Spleen (tissue), 7 donors: Measurements from ENCODE around the gene CCDC141.

ENCODE experiments used
- POLR2A ChIP-seq, 3 donors: fragments of 450-650 bp; IDR thresholded peaks; one replicate each; pipeline ENCODE4 v1.5.1; 2017; ENCODE audit warnings: antibody characterized with exemption in 3 of 3, mild to moderate bottlenecking in 1 of 3
- POLR2AphosphoS5 ChIP-seq, 3 donors: sonication (generic); formaldehyde crosslinking; IDR thresholded peaks; one replicate each; pipeline ENCODE4 v1.5.1; 2017; ENCODE audit warnings: antibody characterized with exemption in 3 of 3
- TF ChIP-seq, protein P1 (sequence below), 11 experiments: fragments of 200-600 bp in 7 of 11; fragments of 450-650 bp in 4 of 11; sonication (generic) in 4 of 11; IDR thresholded peaks in 8 of 11; conservative IDR thresholded peaks in 3 of 11; 1 replicate in 7 of 11; 2 replicates in 4 of 11; pipeline versions ENCODE4 v1.4.0 to v1.8.0; 2016 to 2021; ENCODE audit warnings: antibody characterized with exemption in 11 of 11, inconsistent platforms in 4 of 11, mild to moderate bottlenecking in 1 of 11
- donor health status: DM: no; HTN: no; CAD: no; lungs with moderate emphysema.
- donor health status: DM: no; HTN: no; CAD: no.
- donor health status: DM: no; HTN: no; CAD: no.

DNA sequence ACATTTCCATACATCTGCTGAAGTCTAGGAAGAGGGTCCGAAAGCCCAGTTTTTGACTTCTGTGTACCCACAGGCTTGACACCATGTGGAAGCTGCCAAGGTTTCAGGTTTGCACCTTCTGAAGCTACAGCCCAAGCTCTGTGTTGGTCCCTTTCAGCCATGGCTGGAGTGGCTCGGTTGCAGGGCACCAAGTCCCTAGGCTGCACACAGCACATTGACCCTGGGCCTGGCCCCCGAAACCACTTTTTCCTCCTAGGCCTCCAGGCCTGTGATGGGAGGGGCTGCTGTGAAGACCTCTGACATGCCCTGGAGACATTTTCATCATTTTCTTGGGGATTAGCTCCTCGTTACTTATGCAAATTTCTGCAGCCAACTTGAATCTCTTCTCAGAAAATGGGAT, 55.7 kb downstream of the CCDC141 start:
- TF ChIP-seq, protein P1, sequence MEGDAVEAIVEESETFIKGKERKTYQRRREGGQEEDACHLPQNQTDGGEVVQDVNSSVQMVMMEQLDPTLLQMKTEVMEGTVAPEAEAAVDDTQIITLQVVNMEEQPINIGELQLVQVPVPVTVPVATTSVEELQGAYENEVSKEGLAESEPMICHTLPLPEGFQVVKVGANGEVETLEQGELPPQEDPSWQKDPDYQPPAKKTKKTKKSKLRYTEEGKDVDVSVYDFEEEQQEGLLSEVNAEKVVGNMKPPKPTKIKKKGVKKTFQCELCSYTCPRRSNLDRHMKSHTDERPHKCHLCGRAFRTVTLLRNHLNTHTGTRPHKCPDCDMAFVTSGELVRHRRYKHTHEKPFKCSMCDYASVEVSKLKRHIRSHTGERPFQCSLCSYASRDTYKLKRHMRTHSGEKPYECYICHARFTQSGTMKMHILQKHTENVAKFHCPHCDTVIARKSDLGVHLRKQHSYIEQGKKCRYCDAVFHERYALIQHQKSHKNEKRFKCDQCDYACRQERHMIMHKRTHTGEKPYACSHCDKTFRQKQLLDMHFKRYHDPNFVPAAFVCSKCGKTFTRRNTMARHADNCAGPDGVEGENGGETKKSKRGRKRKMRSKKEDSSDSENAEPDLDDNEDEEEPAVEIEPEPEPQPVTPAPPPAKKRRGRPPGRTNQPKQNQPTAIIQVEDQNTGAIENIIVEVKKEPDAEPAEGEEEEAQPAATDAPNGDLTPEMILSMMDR (IDR thresholded peaks at IDR 0.05 in 8 of 11, conservative IDR thresholded peaks at IDR 0.05 in 3 of 11): no peak
- TF ChIP-seq POLR2AphosphoS5 (IDR thresholded peaks at IDR 0.05) (no peak), POLR2A (IDR thresholded peaks at IDR 0.05) (no peak)
